ACHN (cell line): ENCODE results near the gene CES3.
"Not testable (repeated sequence)": the region's sequence is repeated elsewhere in the genome, so short reads cannot be mapped to it uniquely, and the experiment has no call there.

ENCODE experiments used
- DNase-seq: peaks from one replicate; pipeline ENCODE4 v3.0.0-alpha.2; 2015
- in situ Hi-C: cut with HindIII; loops from 2 replicates; pipeline ENCODE4 v1.10.0; 2017; ENCODE audit warnings: low sequenced_read_pairs, low pct_ligation_motif_present, low pct_unique_long_range_greater_than_20kb

The CES3 gene

GRCh38 chr16:66955363-66956153 is 5.5 kb upstream of the CES3 start:
- DNase-seq, in situ Hi-C loops: not testable (repeated sequence)

DNA sequence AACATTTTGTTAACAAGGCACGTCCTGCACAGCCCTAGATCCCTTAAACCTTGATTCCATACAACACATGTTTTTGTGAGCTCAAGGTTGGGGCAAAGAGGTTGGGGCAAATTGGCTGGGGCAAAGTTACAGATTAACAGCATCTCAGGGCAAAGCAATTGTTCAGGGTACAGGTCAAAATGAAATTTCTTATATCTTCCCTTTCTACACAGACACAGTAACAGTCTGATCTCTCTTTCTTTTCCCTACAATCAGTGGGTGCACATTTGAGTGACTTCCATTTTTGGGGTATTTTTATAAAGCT is 5.0 kb upstream of the CES3 start:
- in situ Hi-C loops: not testable (repeated sequence)

DNA sequence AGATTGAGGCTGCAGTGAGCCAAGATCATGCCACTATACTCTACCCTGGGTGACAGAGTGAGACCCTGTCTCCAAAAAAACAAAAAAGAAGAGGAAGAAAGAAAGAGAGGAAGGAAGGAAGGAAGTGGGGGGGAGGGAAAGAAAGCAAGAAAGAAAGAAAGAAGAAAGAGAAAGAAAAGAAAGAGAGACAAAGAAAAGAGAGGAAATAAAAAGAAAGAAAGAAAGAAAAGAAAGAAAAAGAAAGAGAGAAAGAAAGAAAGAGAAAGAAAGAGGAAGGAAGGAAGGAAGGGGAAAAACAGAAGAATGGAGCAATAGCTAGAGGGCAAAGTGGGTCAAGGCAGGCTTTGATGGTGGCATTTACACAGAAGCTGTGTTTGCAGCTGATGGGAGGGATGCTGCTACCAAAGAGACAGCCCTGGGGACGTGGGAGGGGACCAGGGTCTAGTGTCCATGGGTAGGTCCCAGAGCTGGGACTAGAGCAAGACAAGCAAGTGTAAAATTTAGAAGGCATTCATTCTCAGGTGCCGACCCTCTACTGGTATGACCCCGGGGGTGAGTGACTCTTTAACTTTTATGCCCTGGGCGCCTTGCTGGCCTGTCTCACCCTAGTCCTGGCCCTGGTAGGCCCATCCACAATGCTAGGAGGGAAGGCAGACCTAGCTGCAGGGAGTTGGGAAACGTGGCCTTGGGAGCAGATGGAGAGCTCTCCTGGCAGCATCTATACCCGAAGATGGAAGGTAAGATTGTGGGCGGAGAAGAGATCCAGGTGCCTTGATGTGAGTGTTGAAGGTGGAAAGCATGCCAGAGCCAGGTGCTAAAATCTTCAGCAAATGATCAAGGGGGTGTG is 2.0 kb upstream of the CES3 start:
- in situ Hi-C loops: no loop called here

More for the DNA sequence above, 5.0 kb upstream of the CES3 start:
- DNase-seq: not testable (repeated sequence)

GRCh38 chr16:66959704-66960161 is 1.3 kb upstream of the CES3 start:
- in situ Hi-C loops: no loop called here
- no peak for DNase-seq

More for the DNA sequence above, 2.0 kb upstream of the CES3 start:
- no peak for DNase-seq

DNA sequence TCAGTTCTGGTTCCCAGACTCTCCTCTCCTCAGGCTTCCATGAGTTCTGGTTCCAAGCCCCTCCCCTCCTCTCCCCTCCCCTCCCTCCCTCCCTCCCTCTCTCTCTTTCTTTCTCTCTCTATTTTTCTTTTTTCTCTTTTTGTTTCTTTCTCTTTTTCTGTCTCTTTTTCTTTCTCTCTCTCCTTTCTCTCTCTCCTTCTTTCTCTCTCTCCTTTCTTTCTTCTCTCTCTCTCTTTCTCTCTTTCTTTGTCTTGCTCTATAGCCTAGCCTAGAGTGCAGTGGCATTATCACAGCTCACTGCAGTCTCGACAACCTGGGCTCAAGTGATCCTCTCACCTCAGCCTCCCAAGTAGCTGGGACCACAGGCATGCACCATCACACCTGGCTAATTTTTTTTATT is 796 bp upstream of the CES3 start:
- no peak for DNase-seq
- in situ Hi-C loops: no loop called here

GRCh38 chr16:66961914-66962313 is 848 bp downstream of the CES3 start:
- in situ Hi-C loops: no loop called here
- peak; percentile 28 for DNase-seq

DNA sequence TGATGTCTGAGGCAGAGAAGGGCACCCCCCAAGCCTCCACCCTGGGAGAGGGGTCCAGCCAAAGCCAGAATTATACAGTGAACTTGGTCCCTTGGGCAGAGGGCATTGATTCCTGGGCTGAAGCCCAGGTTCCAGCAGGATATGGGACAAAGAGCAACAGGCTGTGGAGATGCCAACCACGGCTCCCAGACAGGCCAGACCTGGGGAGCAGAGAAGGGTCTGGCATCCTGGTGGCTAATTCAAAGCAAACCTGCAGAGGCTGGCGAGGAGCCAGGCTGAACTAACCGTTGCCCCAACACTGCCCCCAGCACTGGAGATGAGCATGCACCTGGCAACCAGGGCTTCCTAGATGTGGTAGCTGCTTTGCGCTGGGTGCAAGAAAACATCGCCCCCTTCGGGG is 3.0 kb downstream of the CES3 start:
- no peak for DNase-seq
- in situ Hi-C loops: no loop called here

GRCh38 chr16:66968847-66969246 is 7.8 kb downstream of the CES3 start:
- no peak for DNase-seq
- in situ Hi-C loops: no loop called here

- in situ Hi-C loops: no loop called here
- DNase-seq: peak; percentile 98
Observed at GRCh38 chr16:66970775-66971720, 10.0 kb downstream of the CES3 start.

- in situ Hi-C loops: no loop called here
- no peak for DNase-seq
Observed at GRCh38 chr16:66972983-66973382, 11.9 kb downstream of the CES3 start.

- DNase-seq: no peak
- in situ Hi-C loops: no loop called here
Observed at GRCh38 chr16:66973716-66974115, 12.7 kb downstream of the CES3 start.

- in situ Hi-C loops, DNase-seq: not testable (repeated sequence)
Observed at GRCh38 chr16:66974156-66974931, 13.3 kb downstream of the CES3 start.

- in situ Hi-C loops, DNase-seq: not testable (repeated sequence)
Observed at GRCh38 chr16:66974932-66975246, 13.8 kb downstream of the CES3 start.

DNA sequence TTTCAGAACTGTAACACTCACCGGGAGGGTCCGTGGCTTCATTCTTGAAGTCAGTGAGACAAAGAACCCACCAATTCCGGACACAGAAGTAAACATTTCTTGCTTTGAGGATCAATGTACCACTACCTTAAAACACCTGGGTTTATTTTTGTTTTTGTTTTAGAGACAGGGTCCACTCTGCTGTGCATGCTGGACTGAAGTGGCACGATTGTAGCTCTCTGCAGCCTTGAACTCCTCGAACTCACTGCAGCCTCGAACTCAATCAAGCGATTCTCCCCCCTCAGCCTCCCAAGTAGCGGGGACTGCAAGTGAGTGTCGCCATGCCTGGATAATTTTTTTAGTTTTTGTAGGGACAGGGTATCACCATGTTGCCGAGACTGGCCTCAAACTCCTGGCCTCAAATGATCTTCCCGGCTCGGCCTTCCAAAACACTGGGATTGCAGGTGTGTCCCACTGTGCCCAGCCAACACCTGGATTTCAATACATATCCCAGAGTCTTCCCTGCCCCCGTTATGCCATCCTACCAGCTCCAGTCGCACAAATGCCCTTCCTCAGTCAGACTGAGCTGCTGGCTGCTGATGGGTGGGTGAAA is 14.3 kb downstream of the CES3 start:
- in situ Hi-C loops: no loop called here
- DNase-seq: no peak

DNA sequence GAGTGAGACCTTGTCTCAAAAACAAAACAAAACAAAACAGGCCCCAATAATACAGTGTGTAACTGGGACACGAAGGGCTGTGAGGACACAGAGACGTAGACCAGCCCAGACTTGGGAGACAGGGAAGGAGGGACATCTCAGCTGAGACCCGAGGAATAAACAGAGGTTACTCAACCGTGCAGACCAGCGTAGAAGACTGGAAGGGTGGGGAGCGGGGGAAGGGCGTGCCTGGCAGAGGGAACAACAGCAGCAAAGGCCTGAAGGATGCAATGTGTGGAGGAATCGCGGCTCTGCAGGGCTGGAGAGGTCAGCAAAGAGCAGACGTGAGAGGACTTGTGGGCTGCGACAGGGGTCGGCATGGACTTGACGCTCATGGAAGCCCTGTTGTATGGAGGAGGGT is 15.7 kb downstream of the CES3 start:
- DNase-seq: no peak
- in situ Hi-C loops: no loop called here

GRCh38 chr16:66977341-66978113 is 16.5 kb downstream of the CES3 start:
- in situ Hi-C loops: no loop called here
- DNase-seq: peak; percentile 88

- in situ Hi-C loops: no loop called here
- no peak for DNase-seq
Observed at GRCh38 chr16:66979011-66979717, 18.1 kb downstream of the CES3 start.
